SK-N-SH (cell line): Measurements from ENCODE around the gene SMARCD1. TPM values are rescaled to one million over a fixed set of nuclear protein-coding genes. Genes with fewer than 3 reads are reported as not detected.

Experiments used
- CTCF ChIA-PET: fragments of 300-600, 350-600 bp; formaldehyde crosslinking; extraction: SDS; loops from one replicate; lab custom pipeline; 2021; lab: Yijun Ruan, JAX
- POLR2A ChIA-PET: fragments of 350-600 bp; sonication (Branson Sonifier 250); formaldehyde crosslinking; extraction: SDS; loops from one replicate; lab custom pipeline; 2020; ENCODE audit warnings: antibody characterized with exemption, inconsistent platforms; lab: Yijun Ruan, JAX
- DNase-seq: peaks from one replicate; pipeline ENCODE4 v3.0.0; 2012
- H2AFZ ChIP-seq: fragments of 200-600 bp; sonication (generic); 2 replicates; pipeline ENCODE4 v1.8.1; 2016; ENCODE audit warnings: antibody characterized with exemption, mild to moderate bottlenecking, low read depth
- H3F3A ChIP-seq: fragments of 200-600 bp; sonication (generic); replicated peaks from 2 replicates; pipeline ENCODE3; 2016; ENCODE audit warnings: antibody characterized with exemption, mild to moderate bottlenecking; ENCODE audit not compliant: insufficient read depth
- H3K27ac ChIP-seq, 2 experiments: fragments of 200-500 bp in 1 of 2; fragments of 200-600 bp in 1 of 2; sonication (Bioruptor generic) in 1 of 2; sonication (generic), shearing (Covaris generic) in 1 of 2; 2 replicates each; pipeline versions ENCODE4 v1.5.1 to v1.6.1; 2014 to 2016; ENCODE audit warnings: low read depth in 2 of 2, inconsistent platforms in 1 of 2, low read length in 1 of 2, mild to moderate bottlenecking in 1 of 2, mixed read lengths in 1 of 2
- H3K27me3 ChIP-seq: fragments of 200-600 bp; sonication (generic), shearing (Covaris generic); 2 replicates; pipeline ENCODE4 v1.6.1; 2016; ENCODE audit warnings: mixed run types; ENCODE audit not compliant: insufficient read depth
- H3K36me3 ChIP-seq, 2 experiments: fragments of 200-500 bp in 1 of 2; fragments of 200-600 bp in 1 of 2; sonication (Bioruptor generic) in 1 of 2; sonication (generic) in 1 of 2; replicated peaks in 1 of 2; 2 replicates each; pipeline versions ENCODE3 to v1.5.1; 2014 to 2016; ENCODE audit warnings: low read length in 1 of 2, mild to moderate bottlenecking in 1 of 2; ENCODE audit not compliant: insufficient read depth in 2 of 2, control insufficient read depth in 1 of 2
- H3K4me1 ChIP-seq, 2 experiments: fragments of 200-500 bp in 1 of 2; fragments of 200-600 bp in 1 of 2; sonication (Bioruptor generic) in 1 of 2; sonication (generic), shearing (Covaris generic) in 1 of 2; 2 replicates each; pipeline versions ENCODE4 v1.5.1 to v1.6.1; 2014 to 2016; ENCODE audit warnings: low read depth in 1 of 2, low read length in 1 of 2, mixed run types in 1 of 2; ENCODE audit not compliant: insufficient read depth in 2 of 2, control insufficient read depth in 1 of 2
- H3K4me2 ChIP-seq: fragments of 200-600 bp; sonication (generic), shearing (Covaris generic); 2 replicates; pipeline ENCODE4 v1.6.1; 2017; ENCODE audit warnings: mixed run types
- H3K4me3 ChIP-seq, 2 experiments: fragments of 200-500 bp in 1 of 2; fragments of 200-600 bp in 1 of 2; sonication (Bioruptor generic) in 1 of 2; sonication (generic), shearing (Covaris generic) in 1 of 2; 2 replicates each; pipeline versions ENCODE4 v1.5.1 to v1.8.1; 2014 to 2016; ENCODE audit warnings: low read depth in 2 of 2, inconsistent platforms in 1 of 2, low read length in 1 of 2, mild to moderate bottlenecking in 1 of 2, mixed read lengths in 1 of 2, moderate library complexity in 1 of 2
- H3K79me2 ChIP-seq: fragments of 200-600 bp; sonication (generic); 2 replicates; pipeline ENCODE4 v1.8.1; 2017; ENCODE audit warnings: mild to moderate bottlenecking; ENCODE audit not compliant: insufficient read depth
- H3K9ac ChIP-seq: fragments of 200-600 bp; sonication (generic); 2 replicates; pipeline ENCODE4 v1.6.1; 2017; ENCODE audit warnings: mixed run types
- H3K9me2 ChIP-seq: fragments of 200-600 bp; sonication (generic); 2 replicates; pipeline ENCODE4 v1.6.1; 2017; ENCODE audit warnings: mixed run types
- H3K9me3 ChIP-seq: fragments of 200-600 bp; sonication (generic); 2 replicates; pipeline ENCODE4 v1.6.1; 2017; ENCODE audit warnings: mixed run types, mild to moderate bottlenecking, moderate library complexity
- H4K20me1 ChIP-seq: fragments of 200-600 bp; sonication (generic); 2 replicates; pipeline ENCODE4 v1.6.1; 2017; ENCODE audit warnings: mild to moderate bottlenecking, mixed run types; ENCODE audit not compliant: insufficient read depth
- CHD2 ChIP-seq: fragments of 150-350 bp; IDR thresholded peaks from 2 replicates; pipeline ENCODE4 v1.6.1; 2018; ENCODE audit warnings: low read length; ENCODE audit not compliant: partially characterized antibody
- EP300 ChIP-seq, 2 experiments: IDR thresholded peaks; 2 replicates each; pipeline versions ENCODE4 v1.4.0 to v1.6.1; 2012; ENCODE audit warnings: borderline replicate concordance in 1 of 2, low read depth in 1 of 2, low read length in 1 of 2
- FOSL2 ChIP-seq: IDR thresholded peaks from 2 replicates; pipeline ENCODE4 v1.4.0; 2012; ENCODE audit warnings: low read depth, mild to moderate bottlenecking, moderate library complexity, borderline replicate concordance
- FOXJ3 ChIP-seq: sonication (generic); formaldehyde crosslinking; IDR thresholded peaks from 2 replicates; pipeline ENCODE4 v1.5.1; 2020; ENCODE audit warnings: mild to moderate bottlenecking, missing genetic modification reagents
- FOXM1 ChIP-seq: IDR thresholded peaks from 2 replicates; pipeline ENCODE4 v1.4.0; 2012; ENCODE audit warnings: low read depth, mild to moderate bottlenecking
- GATA2 ChIP-seq: sonication (generic); formaldehyde crosslinking; IDR thresholded peaks from 2 replicates; pipeline ENCODE4 v1.5.0; 2020; ENCODE audit warnings: mild to moderate bottlenecking, missing genetic modification reagents
- MEF2A ChIP-seq: IDR thresholded peaks from 2 replicates; pipeline ENCODE4 v1.4.0; 2012; ENCODE audit warnings: low read depth, borderline replicate concordance
- MXI1 ChIP-seq: IDR thresholded peaks from 2 replicates; pipeline ENCODE4 v1.6.1; 2012; ENCODE audit warnings: mild to moderate bottlenecking, low read depth, low read length, improper control_type of control experiment
- PBX3 ChIP-seq: IDR thresholded peaks from 2 replicates; pipeline ENCODE4; 2012
- RAD21 ChIP-seq: IDR thresholded peaks from 2 replicates; pipeline ENCODE4 v1.6.1; 2012; ENCODE audit warnings: mild to moderate bottlenecking, low read length
- RCOR1 ChIP-seq: fragments of 150-350 bp; IDR thresholded peaks from 2 replicates; pipeline ENCODE4 v1.6.1; 2017; ENCODE audit warnings: antibody characterized with exemption, low read length
- RXRA ChIP-seq: IDR thresholded peaks from 2 replicates; pipeline ENCODE4 v1.4.0; 2012; ENCODE audit warnings: low read depth, mild to moderate bottlenecking, borderline replicate concordance
- TAF1 ChIP-seq: IDR thresholded peaks from 2 replicates; pipeline ENCODE4 v1.6.1; 2012; ENCODE audit warnings: low read depth, mild to moderate bottlenecking, low read length, moderate library complexity, borderline replicate concordance
- TCF12 ChIP-seq: IDR thresholded peaks from 2 replicates; pipeline ENCODE4 v1.4.0; 2012
- USF2 ChIP-seq: fragments of 150-350 bp; IDR thresholded peaks from 2 replicates; pipeline ENCODE4 v1.6.1; 2017; ENCODE audit warnings: antibody characterized with exemption, low read length, low read depth, borderline replicate concordance
- WGBS: methylation state at CpG from one replicate; pipeline ENCODE4 v1.1.6; 2017; ENCODE audit warnings: low lambda C conversion rate; 5-methylcytosine and 5-hydroxymethylcytosine counted together
- polyA plus RNA-seq, 3 experiments: library from polyadenylated mRNA; depleted of rRNA; stranded (reverse); fragments of >200 nt; gene quantifications; 2 replicates each; pipeline ENCODE4 v1.2.3, GENCODE V29; 2012
- TF ChIP-seq, protein P1 (sequence below): fragments of 200-600 bp; sonication (generic); IDR thresholded peaks from 2 replicates; pipeline ENCODE4 v1.6.1; 2017; ENCODE audit warnings: antibody characterized with exemption, mild to moderate bottlenecking, moderate library complexity

SMARCD1 gene
- polyA plus RNA-seq, 1 of the 3 experiments (the other 2 are of a cell fraction), result 58.5 TPM

GRCh38 chr12:50069069-50069468 is 16.1 kb upstream of the SMARCD1 start:
- no peak overlapping the region for H3K9ac ChIP-seq
- TF ChIP-seq FOXJ3 (CRISPR knock-in tag) (no peak), TCF12 (no peak), EP300 (IDR thresholded peaks at IDR 0.05; ENCODE audit: borderline replicate concordance in 1 of 2, low read depth in 1 of 2, low read length in 1 of 2) (no peak)
- TF ChIP-seq, all 33 proteins: peak for 0
- Histone ChIP-seq H3K36me3 (no peaks in the 10 kb centered on the region), H3F3A (no peaks in the 10 kb centered on the region), H3K4me1 (peaks cover 3 to 9% of the 10 kb centered on the region in 2 experiments; a peak in 2 of 4 replicates), H3K79me2 (no peaks in the 10 kb centered on the region), H3K9me2 (no peaks in the 10 kb centered on the region), H3K4me3 (no peak overlapping the region), H4K20me1 (no peaks in the 10 kb centered on the region), H2AFZ (no peak overlapping the region), H3K27ac (no peak overlapping the region), H3K27me3 (no peaks in the 10 kb centered on the region), H3K9me3 (no peaks in the 10 kb centered on the region), H3K4me2 (no peak overlapping the region)
- ChIA-PET CTCF (interaction anchor here (0.6 to 37.6 kb wide), 18 partner anchors 9 to 291 kb away, joined by 3 to 1401 read pairs (median 12); partner anchors contain the start of genes AQP5, AQP6, ASIC1 and COX14), POLR2A (interaction anchor here (0.7 kb wide), 1 partner anchor 1934 kb away, joined by 3 read pairs; no protein-coding TSS in a partner anchor)
- 96% methylated on average over 5 of the region's 5 CpGs for WGBS
- DNase-seq, result no peak

GRCh38 chr12:50069539-50069938 is 15.6 kb upstream of the SMARCD1 start:
- Histone ChIP-seq H3K9ac (no peak overlapping the region), H2AFZ (no peak overlapping the region), H3K4me2 (no peak overlapping the region), H4K20me1 (no peaks in the 10 kb centered on the region), H3K9me3 (no peaks in the 10 kb centered on the region), H3K27me3 (no peaks in the 10 kb centered on the region), H3K4me3 (no peak overlapping the region), H3K9me2 (no peaks in the 10 kb centered on the region), H3F3A (no peaks in the 10 kb centered on the region), H3K27ac (no peak overlapping the region), H3K4me1 (peaks cover 3 to 9% of the 10 kb centered on the region in 2 experiments; a peak in 2 of 4 replicates), H3K79me2 (no peaks in the 10 kb centered on the region), H3K36me3 (no peaks in the 10 kb centered on the region)
- WGBS, result 93% methylated on average over 3 of the region's 3 CpGs
- DNase-seq, result no peak
- ChIA-PET POLR2A (interaction anchor here (0.7 kb wide), 1 partner anchor 1934 kb away, joined by 3 read pairs; no protein-coding TSS in a partner anchor), CTCF (interaction anchor here (0.7 to 37.6 kb wide), 25 partner anchors 9 to 301 kb away, joined by 3 to 1401 read pairs (median 7); partner anchors contain the start of genes AQP5, AQP6, ASIC1 and COX14)
- TF ChIP-seq EP300 (IDR thresholded peaks at IDR 0.05; ENCODE audit: borderline replicate concordance in 1 of 2, low read depth in 1 of 2, low read length in 1 of 2), result no peak
- TF ChIP-seq MXI1, result no peak
- TF ChIP-seq RCOR1, result no peak
- no peak for TF ChIP-seq CHD2
- TF ChIP-seq MEF2A, result no peak
- TF ChIP-seq FOSL2, result no peak
- TF ChIP-seq USF2, result no peak
- TF ChIP-seq FOXJ3 (CRISPR knock-in tag), result no peak
- TF ChIP-seq TAF1, result no peak
- TF ChIP-seq TCF12, result no peak
- no peak for TF ChIP-seq RAD21
- TF ChIP-seq PBX3, result no peak
- TF ChIP-seq FOXM1, result no peak
- no peak for TF ChIP-seq RXRA
- no peak for TF ChIP-seq GATA2 (CRISPR knock-in tag)
- TF ChIP-seq, protein P1, sequence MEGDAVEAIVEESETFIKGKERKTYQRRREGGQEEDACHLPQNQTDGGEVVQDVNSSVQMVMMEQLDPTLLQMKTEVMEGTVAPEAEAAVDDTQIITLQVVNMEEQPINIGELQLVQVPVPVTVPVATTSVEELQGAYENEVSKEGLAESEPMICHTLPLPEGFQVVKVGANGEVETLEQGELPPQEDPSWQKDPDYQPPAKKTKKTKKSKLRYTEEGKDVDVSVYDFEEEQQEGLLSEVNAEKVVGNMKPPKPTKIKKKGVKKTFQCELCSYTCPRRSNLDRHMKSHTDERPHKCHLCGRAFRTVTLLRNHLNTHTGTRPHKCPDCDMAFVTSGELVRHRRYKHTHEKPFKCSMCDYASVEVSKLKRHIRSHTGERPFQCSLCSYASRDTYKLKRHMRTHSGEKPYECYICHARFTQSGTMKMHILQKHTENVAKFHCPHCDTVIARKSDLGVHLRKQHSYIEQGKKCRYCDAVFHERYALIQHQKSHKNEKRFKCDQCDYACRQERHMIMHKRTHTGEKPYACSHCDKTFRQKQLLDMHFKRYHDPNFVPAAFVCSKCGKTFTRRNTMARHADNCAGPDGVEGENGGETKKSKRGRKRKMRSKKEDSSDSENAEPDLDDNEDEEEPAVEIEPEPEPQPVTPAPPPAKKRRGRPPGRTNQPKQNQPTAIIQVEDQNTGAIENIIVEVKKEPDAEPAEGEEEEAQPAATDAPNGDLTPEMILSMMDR, result no peak
